ENCODE data around the gene PNLIP.

PNLIP gene

DNA sequence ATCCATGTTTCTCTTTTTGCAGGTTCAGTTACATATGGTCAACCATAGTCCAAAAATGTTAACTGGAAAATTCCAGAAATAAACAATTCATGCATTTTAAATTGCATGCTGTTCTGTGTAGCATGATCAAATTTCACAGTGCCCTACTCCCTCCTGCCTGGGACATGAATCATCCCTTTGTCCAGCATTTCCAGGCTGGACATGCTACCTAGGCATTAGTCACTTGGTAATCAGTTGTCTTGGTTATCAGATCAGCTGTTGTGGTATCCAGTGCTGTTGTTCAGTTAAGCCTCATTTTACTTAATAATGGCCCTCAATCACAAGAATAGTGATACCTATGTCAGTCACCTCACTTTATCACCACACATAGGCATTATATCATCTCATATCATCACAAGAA, 7.3 kb upstream of the PNLIP start:
- Histone ChIP-seq H3K9me3 (ENCODE audit: insufficient read depth, low read depth, low read length) (no peaks in the 10 kb centered on the region), H3K9ac (ENCODE audit: low read depth, low read length, poor library complexity, severe bottlenecking) (no peak overlapping the region), H3K9me2 (replicated peaks; ENCODE audit: low read depth, low read length) (0 out of 2 replicates have a peak, but pooled peaks cover 3% of the 10 kb centered on the region), H3K4me2 (ENCODE audit: low read depth, low read length, poor library complexity, severe bottlenecking) (no peak overlapping the region), H2AFZ (ENCODE audit: low read length) (no peak overlapping the region), H3K27me3 (ENCODE audit: insufficient read depth, low read length, poor library complexity, severe bottlenecking) (no peaks in the 10 kb centered on the region), H3K36me3 (ENCODE audit: insufficient read depth, low read length) (no peaks in the 10 kb centered on the region), H4K20me1 (ENCODE audit: insufficient read depth, low read length, poor library complexity, severe bottlenecking) (no peaks in the 10 kb centered on the region), H3K79me2 (ENCODE audit: insufficient read depth, low read length) (no peaks in the 10 kb centered on the region), H3K4me3 (ENCODE audit: low read length, poor library complexity, severe bottlenecking) (no peak overlapping the region), H3F3A (ENCODE audit: low read depth) (no peaks in the 10 kb centered on the region), H3K4me1 (ENCODE audit: insufficient read depth, low read length, poor library complexity, severe bottlenecking) (no peaks in the 10 kb centered on the region)
- TF ChIP-seq, protein P1, sequence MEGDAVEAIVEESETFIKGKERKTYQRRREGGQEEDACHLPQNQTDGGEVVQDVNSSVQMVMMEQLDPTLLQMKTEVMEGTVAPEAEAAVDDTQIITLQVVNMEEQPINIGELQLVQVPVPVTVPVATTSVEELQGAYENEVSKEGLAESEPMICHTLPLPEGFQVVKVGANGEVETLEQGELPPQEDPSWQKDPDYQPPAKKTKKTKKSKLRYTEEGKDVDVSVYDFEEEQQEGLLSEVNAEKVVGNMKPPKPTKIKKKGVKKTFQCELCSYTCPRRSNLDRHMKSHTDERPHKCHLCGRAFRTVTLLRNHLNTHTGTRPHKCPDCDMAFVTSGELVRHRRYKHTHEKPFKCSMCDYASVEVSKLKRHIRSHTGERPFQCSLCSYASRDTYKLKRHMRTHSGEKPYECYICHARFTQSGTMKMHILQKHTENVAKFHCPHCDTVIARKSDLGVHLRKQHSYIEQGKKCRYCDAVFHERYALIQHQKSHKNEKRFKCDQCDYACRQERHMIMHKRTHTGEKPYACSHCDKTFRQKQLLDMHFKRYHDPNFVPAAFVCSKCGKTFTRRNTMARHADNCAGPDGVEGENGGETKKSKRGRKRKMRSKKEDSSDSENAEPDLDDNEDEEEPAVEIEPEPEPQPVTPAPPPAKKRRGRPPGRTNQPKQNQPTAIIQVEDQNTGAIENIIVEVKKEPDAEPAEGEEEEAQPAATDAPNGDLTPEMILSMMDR (conservative IDR thresholded peaks at IDR 0.05; ENCODE audit: low read length), result no peak
- TF ChIP-seq EZH2phosphoT487 (IDR thresholded peaks at IDR 0.05; ENCODE audit: borderline replicate concordance), result no peak

DNA sequence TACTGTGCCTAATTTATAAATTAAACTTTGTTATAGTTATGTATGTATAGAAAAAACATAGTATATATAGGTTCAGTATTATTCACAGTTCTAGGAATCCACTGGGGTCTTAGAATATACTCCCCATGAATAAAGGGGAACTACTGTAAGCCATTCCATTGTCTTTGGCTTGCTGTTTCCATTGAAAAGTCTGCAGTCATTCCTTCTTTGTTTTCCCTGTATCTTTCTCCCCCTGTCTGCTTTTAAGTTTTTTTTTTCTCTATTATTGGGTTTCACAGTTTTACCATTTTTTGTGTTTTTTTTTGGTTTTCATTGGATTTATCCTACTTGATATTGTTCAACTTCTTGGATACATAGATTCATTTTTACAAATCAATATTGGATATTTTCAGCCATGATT, 6.7 kb upstream of the PNLIP start:
- TF ChIP-seq, protein P1 (conservative IDR thresholded peaks at IDR 0.05; ENCODE audit: low read length), result no peak
- TF ChIP-seq EZH2phosphoT487 (IDR thresholded peaks at IDR 0.05; ENCODE audit: borderline replicate concordance), result no peak
- H3K9me3 ChIP-seq (ENCODE audit: insufficient read depth, low read depth, low read length), result no peaks in the 10 kb centered on the region
- H3K9me2 ChIP-seq (replicated peaks; ENCODE audit: low read depth, low read length), result 0 out of 2 replicates have a peak, but pooled peaks cover 3% of the 10 kb centered on the region
- H3K9ac ChIP-seq (ENCODE audit: low read depth, low read length, poor library complexity, severe bottlenecking), result no peak overlapping the region
- H3K4me3 ChIP-seq (ENCODE audit: low read length, poor library complexity, severe bottlenecking), result no peak overlapping the region
- H2AFZ ChIP-seq (ENCODE audit: low read length), result no peak overlapping the region
- H3K4me2 ChIP-seq (ENCODE audit: low read depth, low read length, poor library complexity, severe bottlenecking), result no peak overlapping the region
- no peaks in the 10 kb centered on the region for H3F3A ChIP-seq (ENCODE audit: low read depth)
- no peaks in the 10 kb centered on the region for H4K20me1 ChIP-seq (ENCODE audit: insufficient read depth, low read length, poor library complexity, severe bottlenecking)
- no peaks in the 10 kb centered on the region for H3K79me2 ChIP-seq (ENCODE audit: insufficient read depth, low read length)
- H3K27me3 ChIP-seq (ENCODE audit: insufficient read depth, low read length, poor library complexity, severe bottlenecking), result no peaks in the 10 kb centered on the region
- no peaks in the 10 kb centered on the region for H3K36me3 ChIP-seq (ENCODE audit: insufficient read depth, low read length)
- H3K4me1 ChIP-seq (ENCODE audit: insufficient read depth, low read length, poor library complexity, severe bottlenecking), result no peaks in the 10 kb centered on the region

DNA sequence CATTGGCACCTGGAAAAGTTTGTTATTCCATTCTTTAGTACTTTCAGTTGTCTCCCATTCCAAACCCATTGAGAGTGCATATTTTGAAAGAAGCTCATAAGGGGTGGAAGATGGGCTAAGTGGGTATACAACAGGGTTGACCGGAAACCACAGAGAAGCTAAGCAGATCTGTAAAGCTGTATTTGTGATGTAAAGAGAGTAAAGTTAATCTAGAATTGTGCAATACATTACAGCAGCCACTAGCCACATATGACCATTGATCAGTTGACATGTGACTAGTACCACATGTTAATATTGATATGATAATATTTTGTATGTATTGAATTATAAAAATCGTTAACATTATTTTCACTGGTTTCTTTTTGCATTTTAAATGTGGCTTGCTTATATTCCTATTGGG, 4.9 kb upstream of the PNLIP start:
- Histone ChIP-seq H3K9me3 (ENCODE audit: insufficient read depth, low read depth, low read length) (no peaks in the 10 kb centered on the region), H3F3A (ENCODE audit: low read depth) (no peaks in the 10 kb centered on the region), H4K20me1 (ENCODE audit: insufficient read depth, low read length, poor library complexity, severe bottlenecking) (no peaks in the 10 kb centered on the region), H3K4me3 (ENCODE audit: low read length, poor library complexity, severe bottlenecking) (no peak overlapping the region), H3K36me3 (ENCODE audit: insufficient read depth, low read length) (no peaks in the 10 kb centered on the region), H3K27me3 (ENCODE audit: insufficient read depth, low read length, poor library complexity, severe bottlenecking) (no peaks in the 10 kb centered on the region), H3K4me2 (ENCODE audit: low read depth, low read length, poor library complexity, severe bottlenecking) (no peak overlapping the region), H3K79me2 (ENCODE audit: insufficient read depth, low read length) (no peaks in the 10 kb centered on the region), H2AFZ (ENCODE audit: low read length) (no peak overlapping the region), H3K9me2 (replicated peaks; ENCODE audit: low read depth, low read length) (0 out of 2 replicates have a peak, but pooled peaks cover 3% of the 10 kb centered on the region), H3K4me1 (ENCODE audit: insufficient read depth, low read length, poor library complexity, severe bottlenecking) (no peaks in the 10 kb centered on the region), H3K9ac (ENCODE audit: low read depth, low read length, poor library complexity, severe bottlenecking) (no peak overlapping the region)
- TF ChIP-seq, protein P1 (conservative IDR thresholded peaks at IDR 0.05; ENCODE audit: low read length), result no peak
- no peak for TF ChIP-seq EZH2phosphoT487 (IDR thresholded peaks at IDR 0.05; ENCODE audit: borderline replicate concordance)

All from Loucy (cell line).